Spleen (tissue), 11 donors: ENCODE measurements around the gene PLK5. TPM values are rescaled to one million over a fixed set of nuclear protein-coding genes. Genes with fewer than 3 reads are reported as not detected.

Experiments used
- DNase-seq: peaks from one replicate; pipeline ENCODE4 v3.0.0-alpha.2; 2020
- H3K27ac ChIP-seq, 8 donors: fragments of 200-600 bp; sonication (generic) in 7 of 8; 1 replicate in 4 of 8; 2 replicates in 4 of 8; pipeline versions ENCODE4 v1.5.0 to v1.8.0; 2016 to 2021; ENCODE audit warnings: inconsistent platforms in 4 of 8, mild to moderate bottlenecking in 4 of 8, moderate library complexity in 1 of 8
- H3K27me3 ChIP-seq, 7 donors: fragments of 200-600 bp; sonication (generic) in 6 of 7; replicated peaks in 1 of 7; 1 replicate in 4 of 7; 2 replicates in 3 of 7; pipeline versions ENCODE4 v1.5.0 to v1.8.0; 2016 to 2021; ENCODE audit warnings: inconsistent platforms in 3 of 7, mild to moderate bottlenecking in 1 of 7
- H3K36me3 ChIP-seq, 6 donors: fragments of 200-600 bp; sonication (generic) in 5 of 6; 1 replicate in 4 of 6; 2 replicates in 2 of 6; pipeline versions ENCODE4 v1.5.0 to v1.8.0; 2016 to 2021; ENCODE audit warnings: inconsistent platforms in 2 of 6
- H3K4me1 ChIP-seq, 6 donors: fragments of 200-600 bp; sonication (generic) in 5 of 6; 1 replicate in 3 of 6; 2 replicates in 3 of 6; pipeline versions ENCODE4 v1.5.0 to v1.8.0; 2016 to 2021; ENCODE audit warnings: inconsistent platforms in 3 of 6
- H3K4me3 ChIP-seq, 8 donors: fragments of 200-600 bp; sonication (generic) in 7 of 8; 1 replicate in 4 of 8; 2 replicates in 4 of 8; pipeline versions ENCODE4 v1.5.0 to v1.8.0; 2016 to 2021; ENCODE audit warnings: inconsistent platforms in 4 of 8, mild to moderate bottlenecking in 4 of 8, moderate library complexity in 2 of 8
- H3K9me3 ChIP-seq, 8 donors: fragments of 200-600 bp; sonication (generic) in 7 of 8; 1 replicate in 4 of 8; 2 replicates in 4 of 8; pipeline versions ENCODE4 v1.5.0 to v1.8.0; 2016 to 2021; ENCODE audit warnings: inconsistent platforms in 4 of 8
- CTCF ChIP-seq, 11 experiments: fragments of 200-600 bp in 7 of 11; fragments of 450-650 bp in 4 of 11; sonication (generic) in 4 of 11; IDR thresholded peaks in 8 of 11; conservative IDR thresholded peaks in 3 of 11; 1 replicate in 7 of 11; 2 replicates in 4 of 11; pipeline versions ENCODE4 v1.4.0 to v1.8.0; 2016 to 2021; ENCODE audit warnings: antibody characterized with exemption in 11 of 11, inconsistent platforms in 4 of 11, mild to moderate bottlenecking in 1 of 11
- POLR2A ChIP-seq, 3 donors: fragments of 450-650 bp; IDR thresholded peaks; one replicate each; pipeline ENCODE4 v1.5.1; 2017; ENCODE audit warnings: antibody characterized with exemption in 3 of 3, mild to moderate bottlenecking in 1 of 3
- POLR2AphosphoS5 ChIP-seq, 3 donors: sonication (generic); formaldehyde crosslinking; IDR thresholded peaks; one replicate each; pipeline ENCODE4 v1.5.1; 2017; ENCODE audit warnings: antibody characterized with exemption in 3 of 3
- WGBS, 5 donors: extraction: QIAGEN DNeasy Blood & Tissue Kit in 3 of 5; methylation state at CpG; one replicate each; pipeline versions ENCODE4 v1.1.5 to v1.1.7; 2013 to 2018; 5-methylcytosine and 5-hydroxymethylcytosine counted together
- intact Hi-C: fragments of 100-400 bp; cut with DNase I; formaldehyde crosslinking; loops from one replicate; pipeline ENCODE4 v1.15.0; 2023; ENCODE audit warnings: low total_unique reads
- polyA plus RNA-seq, 3 donors: library from polyadenylated mRNA; stranded (reverse); fragments of 200-250 nt; gene quantifications; one replicate each; pipeline ENCODE4 v1.2.1, GENCODE V29; 2013
- total RNA-seq, 7 donors: library from RNA; depleted of rRNA in 3 of 7; stranded (reverse); fragments of >200 nt in 3 of 7; fragmentation: NEBNext Ultra II Directional in 4 of 7; extraction: Animal tissue kit (Norgen Biotek cat#: 25700) in 4 of 7; gene quantifications; one replicate each; pipeline versions ENCODE4 v1.1.0 to v1.2.1, GENCODE V29; 2016 to 2021
- donor health status: healthy with polysubstance abuse.
- donor health status: DM: no; HTN: no; CAD: no; lungs with moderate emphysema.
- donor health status: DM: no; HTN: no; CAD: no.
- donor health status: Bipolar disorder and iron deficiency.
- donor health status: healthy.
- donor health status: DM: no; HTN: no; CAD: no.
- donor health status: DM: yes; HTN: yes; CAD: no.

The PLK5 gene
- total and polyA plus RNA-seq, 10 donors: 0.04 to 0.06 (median 0.06) TPM; not detected in 7

GRCh38 chr19:1478934-1479707 is 44.8 kb upstream of the PLK5 start, which contains the start of gene C19orf25:
Gene C19orf25, minus strand, starts transcription at chr19:1479215. Its CDS starts 312 bp downstream, at chr19:1478903.
- peak; percentile 95 to 96 (median 95) for TF ChIP-seq POLR2AphosphoS5 (IDR thresholded peaks at IDR 0.05)
- TF ChIP-seq CTCF (IDR thresholded peaks at IDR 0.05 in 8 of 11, conservative IDR thresholded peaks at IDR 0.05 in 3 of 11): peak in 1 of 11 experiments; percentile 15
- peak in 2 of 3 donors; percentile 37 to 61 for TF ChIP-seq POLR2A (IDR thresholded peaks at IDR 0.05)
- Histone ChIP-seq H3K27me3 (peaks cover 0 to under 1% (median 0%) of the 10 kb centered on the region in 7 donors), H3K36me3 (peaks cover 0 to 38% (median 23%) of the 10 kb centered on the region in 6 donors), H3K9me3 (no peaks in the 10 kb centered on the region), H3K27ac (peak within 1 kb of the TSS; percentile 75 to 94 (median 85)), H3K4me1 (peaks cover 11 to 63% (median 33%) of the 10 kb centered on the region in 6 donors), H3K4me3 (peak within 1 kb of the TSS; percentile 94 to 99 (median 97))
- DNase-seq: peak; percentile 99
- intact Hi-C loops: no loop called here
- WGBS, 5 donors: 0 to 1% (median 0%) methylated on average over 34 to 71 of the region's 71 CpGs

- Histone ChIP-seq H3K4me1 (peaks cover 11 to 41% (median 28%) of the 10 kb centered on the region in 6 donors), H3K27me3 (no peaks in the 10 kb centered on the region), H3K27ac (no peak overlapping the region), H3K9me3 (no peaks in the 10 kb centered on the region), H3K4me3 (no peak overlapping the region), H3K36me3 (peaks cover 0 to 15% (median 6%) of the 10 kb centered on the region in 6 donors)
- TF ChIP-seq CTCF (IDR thresholded peaks at IDR 0.05 in 8 of 11, conservative IDR thresholded peaks at IDR 0.05 in 3 of 11) (no peak), POLR2AphosphoS5 (IDR thresholded peaks at IDR 0.05) (no peak), POLR2A (IDR thresholded peaks at IDR 0.05) (no peak)
- WGBS, 5 donors: 88 to 93% (median 90%) methylated on average over 26 of the region's 26 CpGs
- intact Hi-C loops: no loop called here
- DNase-seq: no peak
Observed at GRCh38 chr19:1481224-1481892, 42.5 kb upstream of the PLK5 start.

GRCh38 chr19:1481893-1482360 is 42.0 kb upstream of the PLK5 start:
- intact Hi-C loops: no loop called here

More at GRCh38 chr19:1481893-1482360, 42.0 kb upstream of the PLK5 start:
- H3K27me3 ChIP-seq: no peaks in the 10 kb centered on the region
- TF ChIP-seq POLR2AphosphoS5 (IDR thresholded peaks at IDR 0.05): no peak
- TF ChIP-seq CTCF (IDR thresholded peaks at IDR 0.05 in 8 of 11, conservative IDR thresholded peaks at IDR 0.05 in 3 of 11): no peak
- TF ChIP-seq POLR2A (IDR thresholded peaks at IDR 0.05): no peak
- 88 to 94% (median 91%) methylated on average over 24 to 36 of the region's 36 CpGs for WGBS, 5 donors
- no peak overlapping the region for H3K4me3 ChIP-seq
- peak; percentile 74 for DNase-seq
- peaks cover 0 to 10% (median 3%) of the 10 kb centered on the region in 6 donors for H3K36me3 ChIP-seq
- H3K9me3 ChIP-seq: no peaks in the 10 kb centered on the region
- H3K4me1 ChIP-seq: peaks cover 11 to 35% (median 25%) of the 10 kb centered on the region in 6 donors
- no peak overlapping the region for H3K27ac ChIP-seq
